Measurements from ENCODE around the gene AP1S3. TPM values are rescaled to one million over a fixed set of nuclear protein-coding genes. Genes with fewer than 3 reads are reported as not detected.
"Not testable (repeated sequence)": the region's sequence is repeated elsewhere in the genome, so short reads cannot be mapped to it uniquely, and the experiment has no call there.

Gene AP1S3
- total and polyA plus RNA-seq, 5 experiments from 2014 or later: 1.3 to 2.5 (median 1.7) TPM

GRCh38 chr2:223815884-223816570, 21.4 kb downstream of the AP1S3 start:
- Mint-ChIP-seq H3K36me3 (no peaks in the 10 kb centered on the region), H3K27ac (no peak overlapping the region), H3K4me1 (no peaks in the 10 kb centered on the region), H3K27me3 (peaks cover 0 to 1% (median 0%) of the 10 kb centered on the region in 5 donors), H3K4me3 (no peak overlapping the region), H3K9me3 (no peaks in the 10 kb centered on the region)
- ATAC-seq (no peak), DNase-seq (no peak)
- POLR2A ChIA-PET: interaction anchor here (0.5 kb wide), 1 partner anchor 27 kb away, joined by 4 read pairs; no protein-coding TSS in a partner anchor

- DNase-seq (no peak), ATAC-seq (no peak)
- no peak overlapping the region for H3K27ac Mint-ChIP-seq
- no peaks in the 10 kb centered on the region for H3K36me3 Mint-ChIP-seq
- POLR2A ChIA-PET: no interaction called here
- H3K4me3 Mint-ChIP-seq: no peak overlapping the region
- peaks cover 0 to 1% (median 0%) of the 10 kb centered on the region in 5 donors for H3K27me3 Mint-ChIP-seq
- H3K4me1 Mint-ChIP-seq: no peaks in the 10 kb centered on the region
- no peaks in the 10 kb centered on the region for H3K9me3 Mint-ChIP-seq
Observed at GRCh38 chr2:223815186-223815883, 22.0 kb downstream of the AP1S3 start.

GRCh38 chr2:223814764-223815163, 22.6 kb downstream of the AP1S3 start:
- ATAC-seq, POLR2A ChIA-PET: not testable (repeated sequence)

DNA sequence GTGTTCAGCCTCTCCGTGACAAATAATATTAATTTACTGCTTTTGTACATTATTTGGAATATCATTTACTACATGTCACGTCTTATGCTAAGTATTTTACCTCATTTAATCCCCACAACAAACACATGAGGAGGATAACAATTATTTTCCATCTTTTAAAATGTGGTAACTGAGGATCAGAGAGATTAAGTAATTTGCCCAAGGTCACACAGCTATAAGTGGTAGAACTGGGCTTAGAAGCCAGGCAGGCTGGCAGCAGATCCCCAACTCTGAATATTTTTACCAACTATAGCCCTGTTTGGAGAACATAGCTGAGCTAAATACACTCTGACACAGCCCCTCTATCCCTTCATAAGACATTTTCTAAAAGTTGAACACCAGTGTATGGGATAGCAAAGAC, 24.1 kb downstream of the AP1S3 start:
- H3K9me3 Mint-ChIP-seq: peaks cover 0 to 3% (median 0%) of the 10 kb centered on the region in 9 donors
- peaks cover 0 to 1% (median 0%) of the 10 kb centered on the region in 5 donors for H3K27me3 Mint-ChIP-seq
- H3K27ac Mint-ChIP-seq: no peak overlapping the region
- no peaks in the 10 kb centered on the region for H3K36me3 Mint-ChIP-seq
- no peak overlapping the region for H3K4me3 Mint-ChIP-seq
- DNase-seq (no peak), ATAC-seq (no peak)
- H3K4me1 Mint-ChIP-seq: no peaks in the 10 kb centered on the region
- POLR2A ChIA-PET: no interaction called here

More at GRCh38 chr2:223814764-223815163, 22.6 kb downstream of the AP1S3 start:
- not testable (repeated sequence) for H3K4me1 Mint-ChIP-seq, DNase-seq, H3K36me3 Mint-ChIP-seq, H3K4me3 Mint-ChIP-seq, H3K27me3 Mint-ChIP-seq, H3K9me3 Mint-ChIP-seq, H3K27ac Mint-ChIP-seq

DNA sequence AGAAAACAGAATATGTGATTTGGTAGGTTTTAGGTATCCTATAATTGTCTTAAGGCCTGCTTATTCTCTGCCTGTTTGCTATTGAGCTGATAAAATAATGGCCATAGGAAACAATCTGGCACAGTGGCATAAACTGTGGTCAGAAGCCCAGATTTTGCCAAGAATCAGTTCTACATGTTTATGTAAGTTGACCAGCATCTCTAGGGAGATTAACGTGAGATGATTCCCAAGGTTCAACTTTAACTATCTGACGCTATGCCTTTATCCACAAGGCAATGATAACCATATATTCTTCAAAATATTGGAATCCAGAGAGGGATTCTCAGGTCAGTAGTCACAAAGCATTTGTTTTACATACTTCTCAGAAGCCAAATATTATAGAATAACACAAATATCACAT, 25.6 kb downstream of the AP1S3 start:
- ATAC-seq (no peak), DNase-seq (no peak)
- H3K4me3 Mint-ChIP-seq: no peak overlapping the region
- POLR2A ChIA-PET: no interaction called here
- H3K36me3 Mint-ChIP-seq: no peaks in the 10 kb centered on the region
- H3K27me3 Mint-ChIP-seq: peaks cover 0 to 1% (median 0%) of the 10 kb centered on the region in 5 donors
- H3K9me3 Mint-ChIP-seq: peaks cover 0 to 3% (median 0%) of the 10 kb centered on the region in 9 donors
- H3K27ac Mint-ChIP-seq: no peak overlapping the region
- no peaks in the 10 kb centered on the region for H3K4me1 Mint-ChIP-seq

- POLR2A ChIA-PET: no interaction called here
- no peak for ATAC-seq
- no peak overlapping the region for H3K27ac Mint-ChIP-seq
- H3K4me3 Mint-ChIP-seq: no peak overlapping the region
- no peak for DNase-seq
- H3K9me3 Mint-ChIP-seq: peaks cover 0 to 3% (median 0%) of the 10 kb centered on the region in 9 donors
- no peaks in the 10 kb centered on the region for H3K4me1 Mint-ChIP-seq
- H3K27me3 Mint-ChIP-seq: no peaks in the 10 kb centered on the region
- no peaks in the 10 kb centered on the region for H3K36me3 Mint-ChIP-seq
Observed at GRCh38 chr2:223805008-223805407, 32.4 kb downstream of the AP1S3 start.

DNA sequence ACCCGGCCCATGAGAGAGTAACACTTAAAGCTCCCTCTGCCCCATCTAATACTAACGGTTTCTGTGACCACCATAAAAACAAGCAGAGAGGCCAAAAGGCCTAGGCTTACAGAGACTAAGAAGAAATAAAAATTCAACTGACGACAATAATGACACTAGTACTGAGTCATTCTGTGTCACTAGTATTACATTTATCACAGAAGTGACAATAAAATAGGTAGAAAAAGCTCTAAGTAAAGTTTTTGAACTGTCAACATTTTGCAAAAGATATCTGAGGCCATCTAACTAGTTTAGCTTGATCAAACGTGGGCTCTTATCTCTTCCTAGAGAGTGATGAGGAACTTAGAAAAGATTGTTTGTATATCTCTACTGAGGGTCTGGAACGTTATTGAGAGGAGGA, 35.6 kb downstream of the AP1S3 start:
- Mint-ChIP-seq H3K27me3 (no peaks in the 10 kb centered on the region), H3K4me3 (no peak overlapping the region), H3K4me1 (peaks cover 0 to 4% (median 0%) of the 10 kb centered on the region in 4 donors), H3K36me3 (no peaks in the 10 kb centered on the region), H3K27ac (no peak overlapping the region), H3K9me3 (no peaks in the 10 kb centered on the region)
- POLR2A ChIA-PET: no interaction called here
- ATAC-seq: no peak
- DNase-seq: no peak

DNA sequence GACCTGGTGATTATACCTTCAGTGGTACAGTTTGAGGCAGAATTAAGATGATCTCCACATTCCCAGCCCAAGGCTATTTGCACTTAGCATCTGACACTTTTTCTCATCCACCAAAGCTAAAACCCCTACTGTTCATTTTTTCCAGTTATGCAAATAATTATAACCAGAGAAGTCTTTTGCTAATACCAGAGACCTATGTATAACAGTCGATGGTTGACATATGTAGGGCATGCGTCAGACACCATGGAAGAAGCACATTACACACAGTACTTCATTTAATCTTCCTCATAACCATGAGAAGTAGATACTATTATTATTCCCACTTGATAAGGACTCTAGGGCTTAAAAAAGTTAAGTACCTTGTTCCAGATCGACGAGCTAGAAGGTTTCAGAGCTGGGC, 36.5 kb downstream of the AP1S3 start:
- H3K27ac Mint-ChIP-seq: no peak overlapping the region
- DNase-seq (no peak), ATAC-seq (no peak)
- H3K9me3 Mint-ChIP-seq: no peaks in the 10 kb centered on the region
- no peak overlapping the region for H3K4me3 Mint-ChIP-seq
- H3K27me3 Mint-ChIP-seq: no peaks in the 10 kb centered on the region
- POLR2A ChIA-PET: no interaction called here
- no peaks in the 10 kb centered on the region for H3K36me3 Mint-ChIP-seq
- peaks cover 0 to 4% (median 0%) of the 10 kb centered on the region in 4 donors for H3K4me1 Mint-ChIP-seq

DNA sequence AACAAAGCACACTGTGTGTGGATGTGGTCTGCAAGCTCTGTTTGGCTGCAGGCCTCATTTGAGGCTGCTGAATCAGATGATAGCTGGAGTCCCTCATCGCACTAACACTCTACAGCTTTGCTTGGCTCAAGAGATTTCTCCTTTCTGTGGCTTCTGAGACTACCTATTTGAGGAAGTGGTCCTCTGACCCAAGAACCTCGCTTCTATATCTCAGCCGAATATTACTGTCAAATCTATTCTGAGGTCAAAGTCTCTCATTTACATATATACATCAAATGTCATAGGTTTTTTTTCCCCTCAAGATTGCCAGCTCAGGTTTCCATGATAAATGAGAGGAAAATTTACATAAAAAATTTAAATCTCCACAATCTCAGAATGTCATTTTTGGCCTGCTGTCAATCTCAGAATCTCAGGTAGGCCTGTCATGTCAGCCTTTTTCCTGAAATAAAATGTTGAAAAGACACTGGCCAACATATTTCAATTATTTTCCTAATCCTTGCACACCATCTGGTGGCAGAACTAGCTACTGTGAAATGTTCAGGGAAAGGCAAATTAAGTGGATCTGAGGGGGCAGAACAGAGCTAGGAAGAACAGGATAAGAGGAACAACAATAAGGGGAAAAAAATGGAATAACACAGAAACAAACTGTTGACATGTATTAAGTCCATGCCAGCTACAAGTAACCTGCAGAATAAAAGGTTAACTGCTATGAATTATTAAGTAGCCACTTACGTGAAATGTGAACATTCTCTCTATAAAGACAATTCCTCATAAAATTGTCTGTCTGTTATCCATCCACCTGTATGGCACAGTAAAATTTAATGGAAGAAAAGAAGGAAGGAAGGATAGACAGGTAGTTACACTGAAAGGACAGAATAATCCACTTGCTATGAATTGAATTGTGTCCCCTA, 39.3 kb downstream of the AP1S3 start:
- ATAC-seq: no peak
- H3K27ac Mint-ChIP-seq: no peak overlapping the region
- peak in 1 of 10 donors; percentile 5 for DNase-seq
- H3K4me1 Mint-ChIP-seq: peaks cover 0 to 4% (median 0%) of the 10 kb centered on the region in 4 donors
- no peak overlapping the region for H3K4me3 Mint-ChIP-seq
- POLR2A ChIA-PET: no interaction called here
- no peaks in the 10 kb centered on the region for H3K9me3 Mint-ChIP-seq
- no peaks in the 10 kb centered on the region for H3K36me3 Mint-ChIP-seq
- no peaks in the 10 kb centered on the region for H3K27me3 Mint-ChIP-seq

DNA sequence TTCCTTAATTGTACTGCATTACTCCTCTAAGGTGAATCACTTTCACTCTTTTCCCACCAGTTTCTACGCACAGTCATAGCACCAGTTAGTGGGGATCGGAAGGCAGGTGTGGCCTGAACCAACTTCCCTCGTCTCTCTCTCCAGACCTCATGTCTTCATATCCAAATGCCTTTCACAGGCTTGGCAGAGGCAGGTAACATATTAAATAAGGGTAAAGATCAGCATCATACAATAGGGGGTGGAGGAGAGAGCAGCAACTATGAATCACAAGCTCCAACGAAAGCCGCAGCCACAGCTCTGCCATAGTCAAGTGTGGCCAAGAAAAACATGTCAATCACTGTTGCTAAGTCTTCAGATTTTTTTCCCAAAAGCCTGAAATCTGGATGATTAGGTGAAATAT, 40.3 kb downstream of the AP1S3 start:
- no peak overlapping the region for H3K27ac Mint-ChIP-seq
- no peak overlapping the region for H3K4me3 Mint-ChIP-seq
- H3K4me1 Mint-ChIP-seq: peaks cover 0 to 4% (median 0%) of the 10 kb centered on the region in 4 donors
- DNase-seq: no peak
- peaks cover 0 to 5% (median 0%) of the 10 kb centered on the region in 3 donors for H3K36me3 Mint-ChIP-seq
- H3K27me3 Mint-ChIP-seq: peaks cover 0 to 3% (median 0%) of the 10 kb centered on the region in 5 donors
- peaks cover 0 to 6% (median 0%) of the 10 kb centered on the region in 9 donors for H3K9me3 Mint-ChIP-seq
- POLR2A ChIA-PET: no interaction called here
- no peak for ATAC-seq

- H3K27ac Mint-ChIP-seq: no peak overlapping the region
- peaks cover 0 to 7% (median 0%) of the 10 kb centered on the region in 9 donors for H3K9me3 Mint-ChIP-seq
- H3K27me3 Mint-ChIP-seq: peaks cover 0 to 6% (median 0%) of the 10 kb centered on the region in 5 donors
- DNase-seq (no peak), ATAC-seq (no peak)
- no peak overlapping the region for H3K4me3 Mint-ChIP-seq
- peaks cover 0 to 14% (median 5%) of the 10 kb centered on the region in 3 donors for H3K36me3 Mint-ChIP-seq
- peaks cover 0 to 4% (median 0%) of the 10 kb centered on the region in 4 donors for H3K4me1 Mint-ChIP-seq
- POLR2A ChIA-PET: no interaction called here
Observed at GRCh38 chr2:223789423-223789822, 48.0 kb downstream of the AP1S3 start.

DNA sequence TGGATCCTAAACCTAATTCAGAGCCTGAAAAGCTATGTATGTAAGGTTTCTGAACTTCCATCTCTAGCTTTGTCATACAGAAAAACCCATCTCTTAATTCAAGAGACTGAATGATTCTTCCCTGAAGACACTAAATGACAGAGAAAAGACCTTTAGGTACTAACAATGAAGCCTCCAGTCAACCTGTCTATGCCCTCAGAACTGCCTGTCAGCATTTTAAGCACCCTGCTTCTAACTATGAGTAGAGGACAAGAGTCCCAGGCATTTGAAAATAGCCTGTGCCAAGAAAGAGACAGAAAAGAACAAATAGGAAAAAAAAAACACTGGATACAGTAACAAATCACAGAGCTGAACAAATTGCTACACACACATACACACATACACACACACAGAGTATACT, 48.6 kb downstream of the AP1S3 start:
- Mint-ChIP-seq H3K9me3 (peaks cover 0 to 7% (median 0%) of the 10 kb centered on the region in 9 donors), H3K4me3 (no peak overlapping the region), H3K27ac (no peak overlapping the region), H3K36me3 (peaks cover 0 to 14% (median 5%) of the 10 kb centered on the region in 3 donors), H3K27me3 (peaks cover 0 to 6% (median 0%) of the 10 kb centered on the region in 5 donors), H3K4me1 (peaks cover 0 to 4% (median under 1%) of the 10 kb centered on the region in 4 donors)
- DNase-seq: no peak
- no peak for ATAC-seq
- POLR2A ChIA-PET: no interaction called here

DNA sequence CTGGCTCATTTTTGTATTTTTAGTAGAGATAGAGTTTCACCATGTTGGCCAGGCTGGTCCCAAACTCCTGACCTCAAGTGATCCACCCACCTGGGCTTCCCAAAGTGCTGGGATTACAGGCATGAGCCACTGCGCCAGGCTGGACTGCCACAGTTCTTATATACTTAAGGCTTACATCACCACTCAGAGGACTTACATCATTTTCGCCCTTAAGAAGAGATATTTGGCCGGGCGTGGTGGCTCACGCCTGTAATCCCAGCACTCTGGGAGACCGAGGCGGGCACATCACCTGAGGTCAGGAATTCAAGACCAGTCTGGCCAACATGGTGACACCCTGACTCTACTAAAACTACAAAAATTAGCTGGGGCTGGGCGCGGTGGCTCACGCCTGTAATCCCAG, 49.3 kb downstream of the AP1S3 start:
- H3K27me3 Mint-ChIP-seq, ATAC-seq: not testable (repeated sequence)

More for the DNA sequence above, 49.3 kb downstream of the AP1S3 start:
- peaks cover 0 to 14% (median 5%) of the 10 kb centered on the region in 3 donors for H3K36me3 Mint-ChIP-seq
- H3K4me1 Mint-ChIP-seq, H3K27ac Mint-ChIP-seq, DNase-seq, H3K4me3 Mint-ChIP-seq, H3K9me3 Mint-ChIP-seq, POLR2A ChIA-PET: not testable (repeated sequence)

All from naive thymus-derived CD8-positive, alpha-beta T cell (primary cell).